ENCODE results near the gene RPE65. TPM values are rescaled to one million over a fixed set of nuclear protein-coding genes. Genes with fewer than 3 reads are reported as not detected.

RPE65 gene
- total RNA-seq, 1 experiment from 2014 or later: not detected

GRCh38 chr1:68473060-68473459, 23.3 kb upstream of the RPE65 start:
- H3K27ac Mint-ChIP-seq: peak overlapping the region; percentile 71
- ChIA-PET POLR2A (interaction anchor here (1.4 kb wide), 1 partner anchor 24 kb away, joined by 3 read pairs; the partner anchor contains the start of gene DEPDC1), CTCF (interaction anchor here (1.4 kb wide), 1 partner anchor 356 kb away, joined by 3 read pairs; no protein-coding TSS in a partner anchor)
- H3K9me3 Mint-ChIP-seq: no peaks in the 10 kb centered on the region
- DNase-seq (ENCODE audit: low spot score): no peak
- H3K4me1 Mint-ChIP-seq: peaks cover 22% of the 10 kb centered on the region
- H3K4me3 Mint-ChIP-seq: no peak overlapping the region
- TF ChIP-seq TP53 (CRISPR knock-in tag; IDR thresholded peaks at IDR 0.05) (no peak), ZNF532 (CRISPR knock-in tag; IDR thresholded peaks at IDR 0.05; ENCODE audit: borderline replicate concordance) (0 out of 2 replicates have a peak, but pooled peaks have one; percentile 44), GTF2I (CRISPR knock-in tag; conservative IDR thresholded peaks at IDR 0.05) (no peak), E2F4 (CRISPR knock-in tag; IDR thresholded peaks at IDR 0.05; ENCODE audit: borderline replicate concordance, low read depth) (no peak)
- H3K36me3 Mint-ChIP-seq: peaks cover 27% of the 10 kb centered on the region
- no peaks in the 10 kb centered on the region for H3K27me3 Mint-ChIP-seq (ENCODE audit: low read depth)
- ATAC-seq: peak; percentile 79

- no peak for ATAC-seq
- peaks cover 8% of the 10 kb centered on the region for H3K36me3 Mint-ChIP-seq
- TF ChIP-seq TCF7 (CRISPR knock-in tag; IDR thresholded peaks at IDR 0.05; ENCODE audit: low read depth): no peak
- no peak for TF ChIP-seq ZSCAN18 (CRISPR knock-in tag; IDR thresholded peaks at IDR 0.05)
- no peak for TF ChIP-seq HMGXB4 (CRISPR knock-in tag; IDR thresholded peaks at IDR 0.05)
- no peak for TF ChIP-seq PRDM15 (CRISPR knock-in tag; IDR thresholded peaks at IDR 0.05)
- no peak for TF ChIP-seq FOXP4 (CRISPR knock-in tag; IDR thresholded peaks at IDR 0.05)
- no peak for TF ChIP-seq ELF4 (CRISPR knock-in tag; IDR thresholded peaks at IDR 0.05; ENCODE audit: low read depth)
- TF ChIP-seq ATF3 (CRISPR knock-in tag; conservative IDR thresholded peaks at IDR 0.05): no peak
- no peak for TF ChIP-seq SMAD4 (CRISPR knock-in tag; IDR thresholded peaks at IDR 0.05)
- no peak for TF ChIP-seq USF1 (CRISPR knock-in tag; IDR thresholded peaks at IDR 0.05)
- no peak for TF ChIP-seq JUN (CRISPR knock-in tag; IDR thresholded peaks at IDR 0.05)
- no peak for TF ChIP-seq FOXP1 (CRISPR knock-in tag; IDR thresholded peaks at IDR 0.05; ENCODE audit: borderline replicate concordance)
- TF ChIP-seq NFATC4 (CRISPR knock-in tag; IDR thresholded peaks at IDR 0.05): no peak
- TF ChIP-seq NFYB (CRISPR knock-in tag; conservative IDR thresholded peaks at IDR 0.05; ENCODE audit: low read depth): no peak
These were observed 20.7 kb upstream of the RPE65 start for GRCh38 chr1:68470388-68470970.

More at GRCh38 chr1:68470388-68470970, 20.7 kb upstream of the RPE65 start:
- Mint-ChIP-seq H3K9me3 (no peaks in the 10 kb centered on the region), H3K4me3 (no peak overlapping the region), H3K27ac (no peak overlapping the region), H3K4me1 (peaks cover 29% of the 10 kb centered on the region), H3K27me3 (ENCODE audit: low read depth) (no peaks in the 10 kb centered on the region)
- ChIA-PET POLR2A (no interaction called here), CTCF (interaction anchor here (1.0 to 1.3 kb wide), 3 partner anchors 17 to 1267 kb away, joined by 3 to 5 read pairs (median 4); no protein-coding TSS in a partner anchor)
- DNase-seq (ENCODE audit: low spot score): no peak

Data from WTC11 (cell line).